Prostate gland (tissue), 2 donors: Measurements from ENCODE around the gene PRSS8.

ENCODE experiments used
- POLR2AphosphoS5 ChIP-seq: sonication (generic); formaldehyde crosslinking; IDR thresholded peaks from one replicate; pipeline ENCODE4 v1.6.1; 2017; ENCODE audit warnings: antibody characterized with exemption
- TF ChIP-seq, protein P1 (sequence below), 4 experiments: fragments of 200-600 bp in 2 of 4; fragments of 450-650 bp in 2 of 4; sonication (generic) in 2 of 4; IDR thresholded peaks; 1 replicate in 3 of 4; 2 replicates in 1 of 4; pipeline ENCODE4 v1.5.1; 2016 to 2019; ENCODE audit warnings: antibody characterized with exemption in 4 of 4, mild to moderate bottlenecking in 2 of 4, moderate library complexity in 2 of 4

DNA sequence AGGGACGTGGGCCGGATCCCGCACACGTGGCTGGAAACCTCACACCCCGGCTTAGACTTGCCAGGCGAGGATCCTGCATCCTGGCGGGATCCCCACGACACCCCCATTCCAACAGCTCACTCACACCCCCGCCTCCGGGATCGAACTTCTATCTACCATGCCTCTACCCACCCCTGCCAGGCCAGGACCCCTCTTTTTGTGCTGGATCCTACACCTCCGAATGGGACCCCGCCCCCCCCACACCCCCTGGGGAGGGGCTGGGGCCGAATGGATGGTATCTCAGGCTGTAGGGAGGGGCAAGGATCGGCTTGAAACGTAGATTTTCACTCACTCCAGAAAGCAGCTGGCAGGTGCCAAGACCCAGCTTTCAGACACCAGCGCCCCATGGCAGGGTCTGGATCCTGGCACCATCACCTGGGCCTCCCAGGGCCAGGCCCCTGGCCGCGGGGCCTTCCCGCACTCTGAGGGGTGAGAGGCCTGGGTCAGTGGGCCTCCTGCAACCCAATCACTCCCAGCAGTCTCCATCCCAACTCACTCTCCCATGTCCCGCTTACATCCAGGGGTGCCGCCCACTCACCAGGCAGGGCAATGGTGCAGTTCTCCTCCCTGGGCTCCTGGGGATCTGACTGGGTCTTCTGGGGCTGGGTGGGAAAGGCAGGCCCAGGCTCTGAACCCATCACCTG, 7.6 kb upstream of the PRSS8 start:
- no peak for TF ChIP-seq POLR2AphosphoS5
- TF ChIP-seq, protein P1, sequence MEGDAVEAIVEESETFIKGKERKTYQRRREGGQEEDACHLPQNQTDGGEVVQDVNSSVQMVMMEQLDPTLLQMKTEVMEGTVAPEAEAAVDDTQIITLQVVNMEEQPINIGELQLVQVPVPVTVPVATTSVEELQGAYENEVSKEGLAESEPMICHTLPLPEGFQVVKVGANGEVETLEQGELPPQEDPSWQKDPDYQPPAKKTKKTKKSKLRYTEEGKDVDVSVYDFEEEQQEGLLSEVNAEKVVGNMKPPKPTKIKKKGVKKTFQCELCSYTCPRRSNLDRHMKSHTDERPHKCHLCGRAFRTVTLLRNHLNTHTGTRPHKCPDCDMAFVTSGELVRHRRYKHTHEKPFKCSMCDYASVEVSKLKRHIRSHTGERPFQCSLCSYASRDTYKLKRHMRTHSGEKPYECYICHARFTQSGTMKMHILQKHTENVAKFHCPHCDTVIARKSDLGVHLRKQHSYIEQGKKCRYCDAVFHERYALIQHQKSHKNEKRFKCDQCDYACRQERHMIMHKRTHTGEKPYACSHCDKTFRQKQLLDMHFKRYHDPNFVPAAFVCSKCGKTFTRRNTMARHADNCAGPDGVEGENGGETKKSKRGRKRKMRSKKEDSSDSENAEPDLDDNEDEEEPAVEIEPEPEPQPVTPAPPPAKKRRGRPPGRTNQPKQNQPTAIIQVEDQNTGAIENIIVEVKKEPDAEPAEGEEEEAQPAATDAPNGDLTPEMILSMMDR (IDR thresholded peaks at IDR 0.05), result no peak
